HepG2 (cell line): ENCODE measurements around the gene TAC1. TPM values are rescaled to one million over a fixed set of nuclear protein-coding genes. Genes with fewer than 3 reads are reported as not detected.

Experiments
- ATAC-seq: fragments of 200-7000 bp; cut with Tn5 transposase; 3 replicates; pipeline ENCODE4 v1.9.1; 2020; ENCODE audit warnings: mild to moderate bottlenecking, moderate library complexity
- BruUV-seq: library from RNA; stranded (reverse); fragments of 400-500 nt; replicated peaks from 2 replicates; lab custom pipeline; 2021; lab: Mats Ljungman, UMichigan
- CTCF ChIA-PET: fragments of 300-600 bp; formaldehyde crosslinking; extraction: SDS; loops from one replicate; lab custom pipeline; 2021; ENCODE audit warnings: low total read pairs, inconsistent platforms, low intra/inter-chr PET ratio; lab: Yijun Ruan, JAX
- POLR2A ChIA-PET: fragments of 350-600 bp; sonication (Branson Sonifier 250); formaldehyde crosslinking; loops from one replicate; lab custom pipeline; 2020; ENCODE audit warnings: antibody characterized with exemption, inconsistent platforms; lab: Yijun Ruan, JAX
- DNase-seq: peaks from one replicate; pipeline ENCODE4 v3.0.0-alpha.2; 2015; ENCODE audit warnings: low spot score
- FAIRE-seq: peaks from 3 replicates; lab custom pipeline; 2011; peaks lifted over from hg19 to GRCh38; lab: Jason Lieb, UNC
- H2AFZ ChIP-seq: one replicate; pipeline ENCODE4 v1.6.1; 2011; ENCODE audit warnings: low read length, inconsistent platforms
- H3K27ac ChIP-seq: fragments of 300-600 bp; 3 replicates; pipeline ENCODE4 v1.8.0; 2011; ENCODE audit warnings: mixed run types, mild to moderate bottlenecking, mixed read lengths, low read length, inconsistent platforms; ENCODE audit not compliant: insufficient read depth; ENCODE audit errors: extremely low read length
- H3K27me3 ChIP-seq, 2 experiments: fragments of 200-600 bp in 1 of 2; 2 replicates in 1 of 2; 3 replicates in 1 of 2; pipeline versions ENCODE4 v1.6.0 to v1.8.0; 2011; ENCODE audit warnings: low read length in 2 of 2, mild to moderate bottlenecking in 2 of 2, moderate library complexity in 2 of 2, inconsistent platforms in 1 of 2; ENCODE audit not compliant: insufficient read depth in 2 of 2, control insufficient read depth in 1 of 2
- H3K36me3 ChIP-seq, 2 experiments: fragments of 200-600 bp in 1 of 2; replicated peaks in 1 of 2; 2 replicates in 1 of 2; 3 replicates in 1 of 2; pipeline versions ENCODE4 v1.5.1 to v1.8.0; 2011; ENCODE audit warnings: low read length in 2 of 2, inconsistent platforms in 1 of 2; ENCODE audit not compliant: insufficient read depth in 2 of 2, control insufficient read depth in 1 of 2
- H3K4me1 ChIP-seq: 2 replicates; pipeline ENCODE4 v1.5.1; 2012; ENCODE audit warnings: low read length, inconsistent platforms; ENCODE audit not compliant: insufficient read depth
- H3K4me2 ChIP-seq: 2 replicates; pipeline ENCODE4 v1.6.0; 2011; ENCODE audit warnings: low read depth, low read length, inconsistent platforms
- H3K4me3 ChIP-seq, 3 experiments: fragments of 200-600 bp in 1 of 3; sonication (generic), shearing (Covaris generic) in 1 of 3; replicated peaks in 1 of 3; 2 replicates each; pipeline ENCODE4 v1.5.1; 2011 to 2016; ENCODE audit warnings: low read length in 3 of 3, inconsistent platforms in 2 of 3, low read depth in 2 of 3, mild to moderate bottlenecking in 2 of 3, control low read depth in 1 of 3, mixed read lengths in 1 of 3; ENCODE audit not compliant: insufficient read depth in 1 of 3
- H3K79me2 ChIP-seq: one replicate; pipeline ENCODE4 v1.6.1; 2011; ENCODE audit warnings: low read length, inconsistent platforms; ENCODE audit not compliant: insufficient read depth
- H3K9ac ChIP-seq: 2 replicates; pipeline ENCODE4 v1.6.0; 2011; ENCODE audit warnings: mild to moderate bottlenecking, low read depth, low read length, inconsistent platforms; ENCODE audit not compliant: insufficient read depth
- H3K9me3 ChIP-seq: 2 replicates; pipeline ENCODE4 v1.5.1; 2012; ENCODE audit warnings: mild to moderate bottlenecking, low read length
- H4K20me1 ChIP-seq: 2 replicates; pipeline ENCODE4 v1.6.0; 2011; ENCODE audit warnings: inconsistent platforms, mild to moderate bottlenecking, low read length, moderate library complexity; ENCODE audit not compliant: insufficient read depth
- E2F5 ChIP-seq: sonication (generic); formaldehyde crosslinking; conservative IDR thresholded peaks from 2 replicates; pipeline ENCODE4 v1.4.0; 2020; ENCODE audit warnings: missing genetic modification reagents
- JARID2 ChIP-seq: sonication (generic); formaldehyde crosslinking; IDR thresholded peaks from 2 replicates; pipeline ENCODE4 v1.8.1; 2023; ENCODE audit warnings: missing genetic modification reagents, inconsistent platforms; ENCODE audit not compliant: insufficient replicate concordance
- KAT8 ChIP-seq: IDR thresholded peaks from 2 replicates; pipeline ENCODE4 v1.6.1; 2016; ENCODE audit warnings: missing genetic modification reagents, missing compliant biosample characterization
- MXI1 ChIP-seq: IDR thresholded peaks from 3 replicates; pipeline ENCODE4 v1.6.1; 2012; ENCODE audit warnings: low read depth, low read length, inconsistent platforms, borderline replicate concordance
- NCOA2 ChIP-seq: sonication (generic); formaldehyde crosslinking; IDR thresholded peaks from 2 replicates; pipeline ENCODE4 v1.8.0; 2022; ENCODE audit warnings: inconsistent platforms
- PREB ChIP-seq: sonication (generic); formaldehyde crosslinking; IDR thresholded peaks from 2 replicates; pipeline ENCODE4 v1.4.0; 2020; ENCODE audit warnings: missing genetic modification reagents
- SALL2 ChIP-seq: sonication (generic); formaldehyde crosslinking; IDR thresholded peaks from 2 replicates; pipeline ENCODE4 v1.8.1; 2023; ENCODE audit warnings: mild to moderate bottlenecking, missing genetic modification reagents, inconsistent platforms
- STAT5B ChIP-seq: sonication (generic); formaldehyde crosslinking; IDR thresholded peaks from 2 replicates; pipeline ENCODE4 v1.4.0; 2020; ENCODE audit warnings: missing genetic modification reagents
- TARDBP ChIP-seq: sonication (generic); formaldehyde crosslinking; IDR thresholded peaks from 2 replicates; pipeline ENCODE4 v1.8.0; 2022; ENCODE audit warnings: mild to moderate bottlenecking, missing genetic modification reagents
- ZBTB7B ChIP-seq: sonication (generic); formaldehyde crosslinking; IDR thresholded peaks from 2 replicates; pipeline ENCODE4 v1.4.0; 2020; ENCODE audit warnings: missing genetic modification reagents
- ZNF205 ChIP-seq: IDR thresholded peaks from 2 replicates; pipeline ENCODE4 v1.6.1; 2018; ENCODE audit warnings: missing biosample characterization, missing genetic modification reagents
- ZNF30 ChIP-seq: sonication (generic); formaldehyde crosslinking; IDR thresholded peaks from 2 replicates; pipeline ENCODE4 v1.5.0; 2020; ENCODE audit warnings: mild to moderate bottlenecking, missing genetic modification reagents
- ZNF33A ChIP-seq: sonication (generic); formaldehyde crosslinking; IDR thresholded peaks from 2 replicates; pipeline ENCODE4 v1.5.1; 2020; ENCODE audit warnings: missing genetic modification reagents, mild to moderate bottlenecking, moderate library complexity, borderline replicate concordance
- ZSCAN22 ChIP-seq: sonication (generic); formaldehyde crosslinking; IDR thresholded peaks from 2 replicates; pipeline ENCODE4 v1.4.0; 2020; ENCODE audit warnings: mild to moderate bottlenecking, missing genetic modification reagents
- WGBS: methylation state at CpG from one replicate; pipeline ENCODE4 v1.1.6; 2017; ENCODE audit warnings: low lambda C conversion rate; 5-methylcytosine and 5-hydroxymethylcytosine counted together
- in situ Hi-C: cut with HindIII; loops from 2 replicates; pipeline ENCODE4 v1.10.0; 2017; ENCODE audit warnings: low pct_unique_long_range_greater_than_20kb; ENCODE audit not compliant: extremely low pct_ligation_motif_present
- intact Hi-C: fragments of 100-400 bp; cut with micrococcal nuclease; formaldehyde crosslinking; loops from one replicate; pipeline ENCODE4 v1.10.0; 2022; ENCODE audit not compliant: unreplicated experiment
- polyA plus RNA-seq, 8 experiments: library from polyadenylated mRNA; depleted of rRNA in 3 of 8; stranded (reverse) in 7 of 8; unstranded in 1 of 8; fragments of >200 nt; fragmentation: Illumina TruSeq in 4 of 8; extraction: Trizol in 4 of 8; gene quantifications; 2 replicates each; pipeline versions ENCODE4 v1.2.1 to v1.2.3, GENCODE V29; 2011 to 2016; ENCODE audit warnings: low read depth in 4 of 8, missing spikeins in 1 of 8, mixed read lengths in 1 of 8; ENCODE audit not compliant: insufficient read depth in 1 of 8
- total RNA-seq, 5 experiments: library from RNA; depleted of rRNA; stranded (reverse); fragments of >200 nt; fragmentation: Illumina TruSeq; extraction: Trizol; gene quantifications; 2 replicates each; pipeline ENCODE4 v1.2.3, GENCODE V29; 2016; ENCODE audit warnings: low read depth in 1 of 5
- TF ChIP-seq, protein P1 (sequence below): sonication (generic); formaldehyde crosslinking; IDR thresholded peaks from 2 replicates; pipeline ENCODE4 v1.5.0; 2020; ENCODE audit warnings: missing genetic modification reagents

The TAC1 gene
- total and polyA plus RNA-seq, 2 of the 13 experiments (the other 11 are each of a cell fraction or from before 2014, with no cell fraction given), result not detected

DNA sequence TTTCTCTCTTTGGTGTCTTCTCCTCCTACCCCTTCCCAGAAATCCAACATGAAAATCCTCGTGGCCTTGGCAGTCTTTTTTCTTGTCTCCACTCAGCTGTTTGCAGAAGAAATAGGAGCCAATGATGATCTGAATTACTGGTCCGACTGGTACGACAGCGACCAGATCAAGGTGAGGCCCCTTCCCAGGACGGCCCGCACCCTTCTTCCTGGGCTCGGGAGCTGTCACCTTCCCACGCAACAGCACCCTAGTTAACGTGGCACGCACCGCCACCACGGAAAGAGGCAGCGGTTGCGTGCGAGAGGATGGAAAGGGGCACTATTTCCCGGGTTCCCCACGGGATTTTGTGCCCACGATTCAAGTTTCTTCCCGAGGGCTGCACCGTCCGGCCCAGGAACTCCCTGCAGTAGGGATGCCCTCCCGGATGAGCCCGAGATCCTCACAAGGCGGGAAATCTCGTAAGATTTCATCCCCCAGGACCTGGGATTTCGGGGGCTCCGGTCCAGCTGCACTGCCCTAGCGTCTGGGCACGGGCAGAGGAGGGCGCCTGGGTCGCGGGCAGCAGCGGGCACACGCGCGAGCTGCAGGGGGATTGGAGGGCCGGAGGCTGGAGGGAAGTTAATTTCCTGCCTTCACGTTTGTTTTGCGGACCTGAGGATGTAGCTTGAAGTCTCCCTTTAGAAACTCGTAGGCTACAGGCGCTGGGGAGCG, 834 bp downstream of the TAC1 start (continued):
- TF ChIP-seq STAT5B, result no peak

GRCh38 chr7:97733276-97734161, 1.6 kb downstream of the TAC1 start:
- no peak overlapping the region for H3K4me2 ChIP-seq
- no peaks in the 10 kb centered on the region for H3K4me1 ChIP-seq
- ATAC-seq (no peak), FAIRE-seq (no peak), DNase-seq (no peak)
- 57% methylated on average over 23 of the region's 59 CpGs for WGBS
- H2AFZ ChIP-seq, result no peak overlapping the region
- no peak overlapping the region for H3K4me3 ChIP-seq
- no peaks in the 10 kb centered on the region for H3K36me3 ChIP-seq
- CTCF ChIA-PET, result no interaction called here
- intact Hi-C loops (no loop called here), in situ Hi-C loops (no loop called here)
- H3K79me2 ChIP-seq, result no peaks in the 10 kb centered on the region
- H3K9me3 ChIP-seq, result no peaks in the 10 kb centered on the region
- H4K20me1 ChIP-seq, result no peaks in the 10 kb centered on the region
- H3K9ac ChIP-seq, result no peak overlapping the region
- peaks cover 0 to 27% of the 10 kb centered on the region in 2 experiments; a peak in 2 of 5 replicates for H3K27me3 ChIP-seq
- POLR2A ChIA-PET, result no interaction called here
- BruUV-seq, result no TSS peak
- no peak overlapping the region for H3K27ac ChIP-seq
- TF ChIP-seq KAT8 (CRISPR knock-in tag) (no peak), NCOA2 (CRISPR knock-in tag) (no peak), MXI1 (no peak), ZNF30 (CRISPR knock-in tag) (no peak), TARDBP (CRISPR knock-in tag) (no peak), ZSCAN22 (no peak), ZBTB7B (CRISPR knock-in tag) (no peak), JARID2 (CRISPR knock-in tag) (no peak), ZNF205 (CRISPR knock-in tag) (no peak), E2F5 (no peak), PREB (CRISPR knock-in tag) (no peak), SALL2 (no peak), ZNF33A (CRISPR knock-in tag) (no peak)
- TF ChIP-seq, protein P1, sequence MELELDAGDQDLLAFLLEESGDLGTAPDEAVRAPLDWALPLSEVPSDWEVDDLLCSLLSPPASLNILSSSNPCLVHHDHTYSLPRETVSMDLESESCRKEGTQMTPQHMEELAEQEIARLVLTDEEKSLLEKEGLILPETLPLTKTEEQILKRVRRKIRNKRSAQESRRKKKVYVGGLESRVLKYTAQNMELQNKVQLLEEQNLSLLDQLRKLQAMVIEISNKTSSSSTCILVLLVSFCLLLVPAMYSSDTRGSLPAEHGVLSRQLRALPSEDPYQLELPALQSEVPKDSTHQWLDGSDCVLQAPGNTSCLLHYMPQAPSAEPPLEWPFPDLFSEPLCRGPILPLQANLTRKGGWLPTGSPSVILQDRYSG (CRISPR knock-in tag), result no peak
